A549 (cell line): Measurements from ENCODE around the gene ELOVL3. TPM values are rescaled to one million over a fixed set of nuclear protein-coding genes. Genes with fewer than 3 reads are reported as not detected.

Source experiments
- ATAC-seq, 2 experiments: fragments of 200-7000 bp in 1 of 2; fragments of >200 bp in 1 of 2; cut with Nextera tagmentation in 1 of 2; cut with Tn5 transposase in 1 of 2; 3 replicates each; pipeline versions ENCODE4 v1.8.0 to v1.9.1; 2018 to 2020; ENCODE audit warnings: mild to moderate bottlenecking in 1 of 2, moderate library complexity in 1 of 2
- CTCF ChIA-PET: fragments of 300-600 bp; sonication (Branson Sonifier 250); formaldehyde crosslinking; extraction: SDS; loops from one replicate; lab custom pipeline; 2021; ENCODE audit warnings: antibody characterized with exemption, inconsistent platforms; lab: Yijun Ruan, JAX
- POLR2A ChIA-PET: fragments of 350-600 bp; formaldehyde crosslinking; extraction: SDS; loops from one replicate; lab custom pipeline; 2021; ENCODE audit warnings: antibody characterized with exemption, inconsistent platforms; lab: Yijun Ruan, JAX
- DNase-seq, 2 experiments: peaks; one replicate each; pipeline versions ENCODE4 v3.0.0 to v3.0.0-alpha.2; 2011 to 2016; ENCODE audit warnings: low read depth in 1 of 2, low spot score in 1 of 2
- FAIRE-seq: peaks from 2 replicates; lab custom pipeline; 2011; peaks lifted over from hg19 to GRCh38; lab: Jason Lieb, UNC
- H3K27ac ChIP-seq, 2 experiments: fragments of >200 bp; sonication (Bioruptor Twin); formaldehyde crosslinking; 3 replicates each; pipeline ENCODE4 v1.5.1; 2016 to 2017
- H3K4me1 ChIP-seq: fragments of >200 bp; sonication (Bioruptor Twin); formaldehyde crosslinking; 3 replicates; pipeline ENCODE4 v1.6.1; 2016
- H3K4me2 ChIP-seq: fragments of >200 bp; sonication (Bioruptor Twin); formaldehyde crosslinking; 3 replicates; pipeline ENCODE4 v1.6.1; 2016
- H3K4me3 ChIP-seq: fragments of >200 bp; sonication (Bioruptor Twin); formaldehyde crosslinking; 3 replicates; pipeline ENCODE4 v1.5.1; 2016
- H3K9me3 ChIP-seq: fragments of >200 bp; sonication (Bioruptor Twin); formaldehyde crosslinking; 3 replicates; pipeline ENCODE4 v1.6.1; 2016
- ATOH8 ChIP-seq: fragments of 250-450 bp; sonication (Bioruptor Pico); IDR thresholded peaks from 2 replicates; pipeline ENCODE4 v1.5.0; 2020; ENCODE audit warnings: low read depth, mild to moderate bottlenecking, moderate library complexity
- CBX2 ChIP-seq: fragments of 200-600 bp; sonication (generic); IDR thresholded peaks from 2 replicates; pipeline ENCODE4 v1.6.1; 2016; ENCODE audit warnings: low read depth, mild to moderate bottlenecking, borderline replicate concordance
- CBX8 ChIP-seq: fragments of 200-600 bp; sonication (generic); IDR thresholded peaks from 2 replicates; pipeline ENCODE4 v1.6.1; 2016
- CEBPB ChIP-seq, 2 experiments: fragments of >200 bp in 1 of 2; sonication (Bioruptor Twin) in 1 of 2; formaldehyde crosslinking in 1 of 2; IDR thresholded peaks; 2 replicates each; pipeline ENCODE4 v1.6.1; 2012 to 2016
- CHD4 ChIP-seq: fragments of 200-600 bp; sonication (generic); IDR thresholded peaks from 2 replicates; pipeline ENCODE4 v1.6.1; 2016; ENCODE audit warnings: antibody characterized with exemption, mild to moderate bottlenecking, borderline replicate concordance
- EP300 ChIP-seq, 2 experiments: fragments of >200 bp; sonication (Bioruptor Twin); formaldehyde crosslinking; IDR thresholded peaks; 2 replicates in 1 of 2; 3 replicates in 1 of 2; pipeline ENCODE4 v1.6.1; 2016 to 2017
- HDAC2 ChIP-seq: fragments of 200-600 bp; sonication (generic); IDR thresholded peaks from 2 replicates; pipeline ENCODE4 v1.6.1; 2016
- HEYL ChIP-seq: fragments of 250-450 bp; sonication (Bioruptor Pico); IDR thresholded peaks from 2 replicates; pipeline ENCODE4 v1.8.0; 2021; ENCODE audit warnings: mild to moderate bottlenecking, moderate library complexity
- HMGXB4 ChIP-seq: fragments of 250-450 bp; sonication (Bioruptor Pico); IDR thresholded peaks from 2 replicates; pipeline ENCODE4 v1.5.0; 2021; ENCODE audit warnings: mild to moderate bottlenecking, moderate library complexity, borderline replicate concordance
- HOXB13 ChIP-seq: fragments of 250-450 bp; sonication (Bioruptor Pico); IDR thresholded peaks from 2 replicates; pipeline ENCODE4 v1.5.0; 2020; ENCODE audit warnings: low read depth, mild to moderate bottlenecking, moderate library complexity
- HOXB5 ChIP-seq: fragments of 250-450 bp; sonication (Bioruptor Pico); IDR thresholded peaks from 2 replicates; pipeline ENCODE4 v1.5.0; 2020; ENCODE audit warnings: mild to moderate bottlenecking, moderate library complexity
- KDM1A ChIP-seq: fragments of 200-600 bp; sonication (generic); IDR thresholded peaks from 2 replicates; pipeline ENCODE4 v1.6.1; 2016; ENCODE audit warnings: low read depth, mild to moderate bottlenecking
- KDM5A ChIP-seq: fragments of 200-600 bp; sonication (generic); IDR thresholded peaks from 2 replicates; pipeline ENCODE4 v1.6.1; 2016; ENCODE audit warnings: antibody characterized with exemption, mild to moderate bottlenecking
- MAFK ChIP-seq: fragments of 450-650 bp; IDR thresholded peaks from 2 replicates; pipeline ENCODE4 v1.6.1; 2014; ENCODE audit not compliant: partially characterized antibody
- MAZ ChIP-seq: fragments of 150-350 bp; IDR thresholded peaks from 2 replicates; pipeline ENCODE4 v1.6.1; 2014; ENCODE audit warnings: antibody characterized with exemption, low read depth, low read length, borderline replicate concordance
- PHF8 ChIP-seq: fragments of 200-600 bp; sonication (generic); IDR thresholded peaks from 2 replicates; pipeline ENCODE4 v1.6.1; 2016; ENCODE audit warnings: low read depth, mild to moderate bottlenecking, antibody characterized with exemption, moderate library complexity, borderline replicate concordance
- POLR2A ChIP-seq: IDR thresholded peaks from 2 replicates; pipeline ENCODE4 v1.6.1; 2012; ENCODE audit warnings: mild to moderate bottlenecking, low read length
- POLR2AphosphoS2 ChIP-seq: conservative IDR thresholded peaks from 2 replicates; pipeline ENCODE4 v1.6.1; 2012; ENCODE audit warnings: low read length, improper control_type of control experiment, inconsistent platforms
- TP53 ChIP-seq: fragments of 250-450 bp; sonication (Bioruptor Pico); IDR thresholded peaks from 2 replicates; pipeline ENCODE4 v1.5.0; 2021; ENCODE audit warnings: mild to moderate bottlenecking, moderate library complexity
- ZC3H11A ChIP-seq: fragments of 450-650 bp; IDR thresholded peaks from 2 replicates; pipeline ENCODE4 v1.6.1; 2014; ENCODE audit warnings: antibody characterized with exemption, mild to moderate bottlenecking
- ZFP36 ChIP-seq: fragments of 450-650 bp; IDR thresholded peaks from 2 replicates; pipeline ENCODE4 v1.6.1; 2014; ENCODE audit warnings: borderline replicate concordance; ENCODE audit not compliant: partially characterized antibody
- WGBS: methylation state at CpG from one replicate; pipeline ENCODE4 v1.1.6; 2017; ENCODE audit errors: missing lambda C conversion rate; 5-methylcytosine and 5-hydroxymethylcytosine counted together
- polyA plus RNA-seq, 4 experiments: library from polyadenylated mRNA; depleted of rRNA in 3 of 4; stranded (reverse); fragments of >200 nt; fragmentation: RNase III in 1 of 4; extraction: RNeasy Plus Mini Kit Qiagen cat#74134 plus additional on column Dnase treatment in 1 of 4; gene quantifications; 2 replicates in 3 of 4; 3 replicates in 1 of 4; pipeline ENCODE4 v1.2.3, GENCODE V29; 2011 to 2017
- TF ChIP-seq, protein P1 (sequence below): IDR thresholded peaks from 2 replicates; pipeline ENCODE4 v1.6.1; 2012
- TF ChIP-seq, protein P2 (sequence below): fragments of 200-600 bp; sonication (generic); IDR thresholded peaks from 2 replicates; pipeline ENCODE4 v1.6.1; 2016; ENCODE audit warnings: antibody characterized with exemption, mild to moderate bottlenecking, moderate library complexity
- TF ChIP-seq, protein P3 (sequence below): fragments of 150-350 bp; IDR thresholded peaks from 2 replicates; pipeline ENCODE4 v1.6.1; 2014; ENCODE audit warnings: low read depth, mild to moderate bottlenecking, low read length
- TF ChIP-seq, protein P4 (sequence below): IDR thresholded peaks from 2 replicates; pipeline ENCODE4 v1.6.1; 2012; ENCODE audit warnings: low read depth, borderline replicate concordance

ELOVL3 gene
- polyA plus RNA-seq, 2 of the 4 experiments (the other 2 are of a cell fraction): 0.22 to 0.53 TPM

GRCh38 chr10:102240467-102241031 lies 14.4 kb downstream of the ELOVL3 start:
- Histone ChIP-seq H3K9me3 (no peaks in the 10 kb centered on the region), H3K4me3 (no peak overlapping the region; the same call in 1 of the 3 replicates), H3K4me2 (peak overlapping the region; percentile 95), H3K27ac (no peak overlapping the region), H3K4me1 (peaks cover 18% of the 10 kb centered on the region)
- CTCF ChIA-PET: interaction anchor here (0.7 to 24.2 kb wide), 9 partner anchors 9 to 331 kb away, joined by 3 to 886 read pairs (median 4); partner anchors contain the start of genes ELOVL3 and NFKB2
- FAIRE-seq (no peak), ATAC-seq (no peak), DNase-seq (no peak)
- 94% methylated on average over 35 of the region's 39 CpGs for WGBS
- TF ChIP-seq HOXB13 (CRISPR knock-in tag) (no peak), CHD4 (no peak), PHF8 (no peak), KDM1A (no peak), EP300 (IDR thresholded peaks at IDR 0.05) (no peak), KDM5A (no peak), HDAC2 (no peak), MAFK (no peak), CBX2 (no peak), ZC3H11A (no peak), HMGXB4 (CRISPR knock-in tag) (no peak), TP53 (no peak)
- TF ChIP-seq, protein P1, sequence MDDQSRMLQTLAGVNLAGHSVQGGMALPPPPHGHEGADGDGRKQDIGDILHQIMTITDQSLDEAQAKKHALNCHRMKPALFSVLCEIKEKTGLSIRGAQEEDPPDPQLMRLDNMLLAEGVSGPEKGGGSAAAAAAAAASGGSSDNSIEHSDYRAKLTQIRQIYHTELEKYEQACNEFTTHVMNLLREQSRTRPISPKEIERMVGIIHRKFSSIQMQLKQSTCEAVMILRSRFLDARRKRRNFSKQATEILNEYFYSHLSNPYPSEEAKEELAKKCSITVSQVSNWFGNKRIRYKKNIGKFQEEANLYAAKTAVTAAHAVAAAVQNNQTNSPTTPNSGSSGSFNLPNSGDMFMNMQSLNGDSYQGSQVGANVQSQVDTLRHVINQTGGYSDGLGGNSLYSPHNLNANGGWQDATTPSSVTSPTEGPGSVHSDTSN: no peak
- TF ChIP-seq, protein P2, sequence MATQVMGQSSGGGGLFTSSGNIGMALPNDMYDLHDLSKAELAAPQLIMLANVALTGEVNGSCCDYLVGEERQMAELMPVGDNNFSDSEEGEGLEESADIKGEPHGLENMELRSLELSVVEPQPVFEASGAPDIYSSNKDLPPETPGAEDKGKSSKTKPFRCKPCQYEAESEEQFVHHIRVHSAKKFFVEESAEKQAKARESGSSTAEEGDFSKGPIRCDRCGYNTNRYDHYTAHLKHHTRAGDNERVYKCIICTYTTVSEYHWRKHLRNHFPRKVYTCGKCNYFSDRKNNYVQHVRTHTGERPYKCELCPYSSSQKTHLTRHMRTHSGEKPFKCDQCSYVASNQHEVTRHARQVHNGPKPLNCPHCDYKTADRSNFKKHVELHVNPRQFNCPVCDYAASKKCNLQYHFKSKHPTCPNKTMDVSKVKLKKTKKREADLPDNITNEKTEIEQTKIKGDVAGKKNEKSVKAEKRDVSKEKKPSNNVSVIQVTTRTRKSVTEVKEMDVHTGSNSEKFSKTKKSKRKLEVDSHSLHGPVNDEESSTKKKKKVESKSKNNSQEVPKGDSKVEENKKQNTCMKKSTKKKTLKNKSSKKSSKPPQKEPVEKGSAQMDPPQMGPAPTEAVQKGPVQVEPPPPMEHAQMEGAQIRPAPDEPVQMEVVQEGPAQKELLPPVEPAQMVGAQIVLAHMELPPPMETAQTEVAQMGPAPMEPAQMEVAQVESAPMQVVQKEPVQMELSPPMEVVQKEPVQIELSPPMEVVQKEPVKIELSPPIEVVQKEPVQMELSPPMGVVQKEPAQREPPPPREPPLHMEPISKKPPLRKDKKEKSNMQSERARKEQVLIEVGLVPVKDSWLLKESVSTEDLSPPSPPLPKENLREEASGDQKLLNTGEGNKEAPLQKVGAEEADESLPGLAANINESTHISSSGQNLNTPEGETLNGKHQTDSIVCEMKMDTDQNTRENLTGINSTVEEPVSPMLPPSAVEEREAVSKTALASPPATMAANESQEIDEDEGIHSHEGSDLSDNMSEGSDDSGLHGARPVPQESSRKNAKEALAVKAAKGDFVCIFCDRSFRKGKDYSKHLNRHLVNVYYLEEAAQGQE: no peak
- TF ChIP-seq, protein P3, sequence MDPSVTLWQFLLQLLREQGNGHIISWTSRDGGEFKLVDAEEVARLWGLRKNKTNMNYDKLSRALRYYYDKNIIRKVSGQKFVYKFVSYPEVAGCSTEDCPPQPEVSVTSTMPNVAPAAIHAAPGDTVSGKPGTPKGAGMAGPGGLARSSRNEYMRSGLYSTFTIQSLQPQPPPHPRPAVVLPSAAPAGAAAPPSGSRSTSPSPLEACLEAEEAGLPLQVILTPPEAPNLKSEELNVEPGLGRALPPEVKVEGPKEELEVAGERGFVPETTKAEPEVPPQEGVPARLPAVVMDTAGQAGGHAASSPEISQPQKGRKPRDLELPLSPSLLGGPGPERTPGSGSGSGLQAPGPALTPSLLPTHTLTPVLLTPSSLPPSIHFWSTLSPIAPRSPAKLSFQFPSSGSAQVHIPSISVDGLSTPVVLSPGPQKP: no peak
- POLR2A ChIA-PET: no interaction called here

DNA sequence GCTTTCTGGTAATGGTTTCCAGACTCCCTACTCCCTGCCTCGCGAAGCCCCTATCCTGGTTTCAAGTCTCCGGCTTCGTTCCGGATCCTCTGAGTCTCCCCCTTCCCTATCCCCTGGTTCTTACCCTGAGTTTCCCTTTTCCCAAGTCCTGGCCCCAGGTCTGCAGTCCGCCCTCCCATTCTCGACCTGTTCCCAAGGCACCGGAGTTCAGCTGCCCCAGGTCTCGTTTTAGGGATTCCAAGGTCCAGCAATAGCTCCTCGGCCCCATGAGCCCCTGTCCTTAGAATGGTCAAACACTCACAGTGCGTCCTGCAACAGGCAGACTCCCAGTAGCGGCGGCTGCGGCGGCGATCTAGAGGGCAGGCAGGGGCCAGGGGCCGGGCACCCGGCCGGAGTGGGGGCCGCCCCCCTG lies 14.9 kb downstream of the ELOVL3 start:
- FAIRE-seq: no peak
- H3K4me2 ChIP-seq: peak overlapping the region; percentile 95
- H3K9me3 ChIP-seq: no peaks in the 10 kb centered on the region
- 60% methylated on average over 11 of the region's 20 CpGs for WGBS
- POLR2A ChIA-PET: interaction anchor here (0.5 kb wide), 1 partner anchor 126 kb away, joined by 4 read pairs; no protein-coding TSS in a partner anchor
- H3K4me1 ChIP-seq: peaks cover 13% of the 10 kb centered on the region; the same call in 2 of the 3 replicates
- peak; percentile 9 to 15; a peak in 4 of 6 replicates for ATAC-seq
- H3K4me3 ChIP-seq: peak overlapping the region; percentile 55
- 0 out of 6 replicates have a peak overlapping the region, but pooled peaks of 1 of the 2 experiments have one; percentile 50 for H3K27ac ChIP-seq
- CTCF ChIA-PET: interaction anchor here (0.7 to 24.2 kb wide), 8 partner anchors 11 to 330 kb away, joined by 3 to 886 read pairs (median 4); partner anchors contain the start of genes ELOVL3 and NFKB2
- DNase-seq: no peak
- TF ChIP-seq ZFP36 (no peak), ATOH8 (CRISPR knock-in tag) (no peak), CEBPB (IDR thresholded peaks at IDR 0.05) (no peak), POLR2AphosphoS2 (no peak), CBX8 (no peak), PHF8 (no peak), HDAC2 (no peak), HEYL (CRISPR knock-in tag) (no peak), POLR2A (no peak), HOXB5 (CRISPR knock-in tag) (no peak), MAZ (no peak), EP300 (IDR thresholded peaks at IDR 0.05) (no peak)
- TF ChIP-seq, protein P4, sequence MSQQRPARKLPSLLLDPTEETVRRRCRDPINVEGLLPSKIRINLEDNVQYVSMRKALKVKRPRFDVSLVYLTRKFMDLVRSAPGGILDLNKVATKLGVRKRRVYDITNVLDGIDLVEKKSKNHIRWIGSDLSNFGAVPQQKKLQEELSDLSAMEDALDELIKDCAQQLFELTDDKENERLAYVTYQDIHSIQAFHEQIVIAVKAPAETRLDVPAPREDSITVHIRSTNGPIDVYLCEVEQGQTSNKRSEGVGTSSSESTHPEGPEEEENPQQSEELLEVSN: no peak
